Mesendoderm (in vitro differentiated cells): ENCODE data around the gene NPIPB8. TPM values are rescaled to one million over a fixed set of nuclear protein-coding genes. Genes with fewer than 3 reads are reported as not detected.
"Not testable (repeated sequence)": the region's sequence is repeated elsewhere in the genome, so short reads cannot be mapped to it uniquely, and the experiment has no call there.

Experiments
- DNase-seq: peaks from one replicate; pipeline ENCODE4 v3.0.0; 2013
- H2AK5ac ChIP-seq: 2 replicates; pipeline ENCODE4 v1.6.1; 2013; ENCODE audit warnings: low read length, inconsistent platforms
- H2BK120ac ChIP-seq: 2 replicates; pipeline ENCODE4 v1.6.1; 2013; ENCODE audit warnings: low read depth, mild to moderate bottlenecking, low read length, moderate library complexity, mixed read lengths
- H2BK15ac ChIP-seq: replicated peaks from 2 replicates; pipeline ENCODE4 v1.6.1; 2013; ENCODE audit warnings: low read depth, mild to moderate bottlenecking, moderate library complexity
- H2BK5ac ChIP-seq: 2 replicates; pipeline ENCODE4 v1.6.1; 2013; ENCODE audit warnings: low read length, inconsistent platforms
- H3K18ac ChIP-seq: 2 replicates; pipeline ENCODE4 v1.6.1; 2013; ENCODE audit warnings: mild to moderate bottlenecking, low read length, mixed read lengths
- H3K23ac ChIP-seq: one replicate; pipeline ENCODE4 v1.6.1; 2013; ENCODE audit warnings: low read length
- H3K27ac ChIP-seq: 2 replicates; pipeline ENCODE4 v1.5.1; 2013; ENCODE audit warnings: low read depth, mild to moderate bottlenecking, inconsistent platforms, low read length, moderate library complexity
- H3K27me3 ChIP-seq: 2 replicates; pipeline ENCODE4 v1.6.1; 2013; ENCODE audit warnings: low read length, control low read depth, mild to moderate bottlenecking, inconsistent platforms; ENCODE audit not compliant: insufficient read depth, poor library complexity
- H3K36me3 ChIP-seq: 2 replicates; pipeline ENCODE4 v1.6.1; 2013; ENCODE audit warnings: low read length, inconsistent platforms; ENCODE audit not compliant: control insufficient read depth, insufficient read depth
- H3K4ac ChIP-seq: one replicate; pipeline ENCODE4 v1.6.1; 2013; ENCODE audit warnings: low read depth, mild to moderate bottlenecking, low read length, moderate library complexity
- H3K4me1 ChIP-seq: 2 replicates; pipeline ENCODE4 v1.6.1; 2013; ENCODE audit warnings: low read depth, low read length, inconsistent platforms; ENCODE audit not compliant: control insufficient read depth
- H3K4me2 ChIP-seq: 2 replicates; pipeline ENCODE4 v1.6.1; 2013; ENCODE audit warnings: low read length
- H3K4me3 ChIP-seq: 2 replicates; pipeline ENCODE4 v1.5.1; 2013; ENCODE audit warnings: mild to moderate bottlenecking, low read length
- H3K56ac ChIP-seq: one replicate; pipeline ENCODE4 v1.6.1; 2013; ENCODE audit warnings: low read length
- H3K79me1 ChIP-seq: 2 replicates; pipeline ENCODE4 v1.6.1; 2013; ENCODE audit warnings: low read length, inconsistent platforms
- H3K79me2 ChIP-seq: 2 replicates; pipeline ENCODE4 v1.6.1; 2013; ENCODE audit warnings: mild to moderate bottlenecking, low read length; ENCODE audit not compliant: control insufficient read depth, insufficient read depth
- H3K9ac ChIP-seq: 2 replicates; pipeline ENCODE4 v1.6.1; 2013; ENCODE audit warnings: low read length, inconsistent platforms
- H4K5ac ChIP-seq: one replicate; pipeline ENCODE4 v1.6.1; 2013; ENCODE audit warnings: low read length
- H4K8ac ChIP-seq: one replicate; pipeline ENCODE4 v1.6.1; 2013; ENCODE audit warnings: low read depth, mild to moderate bottlenecking, control low read depth, low read length, moderate library complexity
- WGBS: extraction: QIAGEN DNeasy Blood & Tissue Kit; methylation state at CpG from one replicate; pipeline ENCODE4 v1.1.7; 2013; ENCODE audit warnings: low lambda C conversion rate, missing lambda C conversion rate; ENCODE audit not compliant: insufficient coverage; ENCODE audit errors: extremely low coverage; 5-methylcytosine and 5-hydroxymethylcytosine counted together
- polyA plus RNA-seq, 2 experiments: library from polyadenylated mRNA; stranded (reverse); fragments of 200-250 nt; gene quantifications; one replicate each; pipeline ENCODE4 v1.2.3, GENCODE V29; 2013

Gene NPIPB8
- polyA plus RNA-seq (2013, experiment 1 of 2), result 0.01 TPM
- polyA plus RNA-seq (2013, experiment 2 of 2), result not detected

DNA sequence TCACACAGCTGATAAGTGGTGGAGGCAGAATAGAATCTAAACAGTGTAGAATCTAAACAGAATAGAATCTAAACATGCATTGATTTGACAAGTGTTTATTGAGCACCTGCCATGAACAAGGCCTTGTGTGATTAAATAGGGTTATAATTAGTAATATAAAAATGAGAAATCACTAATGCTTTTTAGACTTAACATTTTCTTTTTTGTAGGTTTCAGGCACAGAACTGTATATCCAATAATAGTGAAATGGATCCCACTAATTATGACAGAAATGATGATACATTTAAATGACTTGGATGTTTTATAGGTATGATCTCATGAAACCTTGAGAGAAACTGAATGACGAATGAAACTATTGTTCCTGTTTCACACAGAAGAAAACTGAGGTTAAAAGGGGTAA is at the start of gene NPIPB8:
NPIPB8 (plus strand) TSS at position 301 of the 400 bp plus-strand sequence. CDS start 296 bp downstream, outside the sequence.
- H3K36me3 ChIP-seq, H3K4ac ChIP-seq, H2BK5ac ChIP-seq, H2AK5ac ChIP-seq, H3K4me2 ChIP-seq, H3K79me2 ChIP-seq, H3K23ac ChIP-seq, H3K27me3 ChIP-seq, DNase-seq, H3K18ac ChIP-seq, H3K4me1 ChIP-seq, H2BK15ac ChIP-seq, H3K27ac ChIP-seq, H3K79me1 ChIP-seq, H3K4me3 ChIP-seq, H3K9ac ChIP-seq, H4K5ac ChIP-seq, H4K8ac ChIP-seq, H3K56ac ChIP-seq, H2BK120ac ChIP-seq: not testable (repeated sequence)
- WGBS, result no CpG with 5 or more reads among the region's 1 CpG

DNA sequence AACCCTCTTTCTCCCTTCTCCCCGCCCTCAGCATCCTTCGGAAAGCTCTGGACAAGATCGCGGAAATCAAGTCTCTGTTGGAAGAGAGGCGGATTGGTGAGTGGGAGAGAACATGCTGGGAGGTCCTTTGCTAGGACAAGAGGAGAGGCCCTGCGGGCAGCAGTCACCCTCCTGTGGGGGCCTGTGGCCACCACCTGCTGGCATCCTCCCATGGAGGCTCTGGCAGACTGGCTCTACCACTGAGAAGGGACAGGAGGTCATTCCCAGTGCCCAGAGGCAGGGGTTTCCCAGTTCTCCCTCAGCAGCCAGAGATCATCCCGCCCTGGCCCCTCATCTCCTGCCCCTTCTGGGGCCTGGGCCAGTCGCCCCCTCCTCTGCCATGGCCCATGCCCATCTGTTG is 48.8 kb upstream of the NPIPB8 start:
- Histone ChIP-seq H3K79me2 (no peaks in the 10 kb centered on the region), H2BK120ac (no peak overlapping the region), H3K23ac (no peak overlapping the region), H3K56ac (no peak overlapping the region), H3K9ac (no peak overlapping the region), H3K4me1 (no peaks in the 10 kb centered on the region), H2AK5ac (no peak overlapping the region), H3K18ac (no peak overlapping the region), H3K4ac (no peak overlapping the region), H3K27ac (no peak overlapping the region), H2BK15ac (no peak overlapping the region), H3K27me3 (no peaks in the 10 kb centered on the region), H4K5ac (no peak overlapping the region), H4K8ac (no peak overlapping the region), H3K4me2 (no peak overlapping the region), H2BK5ac (no peak overlapping the region), H3K79me1 (no peaks in the 10 kb centered on the region), H3K36me3 (no peaks in the 10 kb centered on the region), H3K4me3 (no peak overlapping the region)
- DNase-seq, result no peak
- WGBS, result no CpG with 5 or more reads among the region's 8 CpGs

DNA sequence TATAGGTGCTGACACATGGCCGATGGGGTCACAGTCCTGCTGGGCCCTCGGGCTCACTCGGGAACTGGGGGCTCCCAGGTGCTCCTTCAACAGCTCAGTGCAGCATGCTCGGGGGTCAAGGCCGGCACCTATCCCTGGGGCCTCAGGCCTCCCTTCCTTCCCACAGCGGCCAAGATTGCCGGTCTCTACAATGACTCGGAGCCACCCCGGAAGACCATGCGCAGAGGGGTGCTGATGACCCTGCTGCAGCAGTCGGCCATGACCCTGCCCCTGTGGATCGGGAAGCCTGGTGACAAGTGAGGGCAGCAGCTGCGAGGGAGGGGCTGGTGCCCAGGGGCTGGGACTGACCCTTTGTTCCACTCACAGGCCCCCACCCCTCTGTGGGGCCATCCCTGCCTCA is 47.9 kb upstream of the NPIPB8 start:
- Histone ChIP-seq H2AK5ac (no peak overlapping the region), H3K23ac (no peak overlapping the region), H3K4me3 (no peak overlapping the region), H3K4me2 (no peak overlapping the region), H3K27ac (no peak overlapping the region), H3K9ac (no peak overlapping the region), H3K79me2 (no peaks in the 10 kb centered on the region), H3K4me1 (no peaks in the 10 kb centered on the region), H3K4ac (no peak overlapping the region), H3K18ac (no peak overlapping the region), H4K5ac (no peak overlapping the region), H2BK120ac (no peak overlapping the region), H2BK5ac (no peak overlapping the region), H3K56ac (no peak overlapping the region), H2BK15ac (no peak overlapping the region), H3K27me3 (no peaks in the 10 kb centered on the region), H3K79me1 (no peaks in the 10 kb centered on the region), H3K36me3 (no peaks in the 10 kb centered on the region), H4K8ac (no peak overlapping the region)
- DNase-seq, result no peak
- no CpG with 5 or more reads among the region's 13 CpGs for WGBS

DNA sequence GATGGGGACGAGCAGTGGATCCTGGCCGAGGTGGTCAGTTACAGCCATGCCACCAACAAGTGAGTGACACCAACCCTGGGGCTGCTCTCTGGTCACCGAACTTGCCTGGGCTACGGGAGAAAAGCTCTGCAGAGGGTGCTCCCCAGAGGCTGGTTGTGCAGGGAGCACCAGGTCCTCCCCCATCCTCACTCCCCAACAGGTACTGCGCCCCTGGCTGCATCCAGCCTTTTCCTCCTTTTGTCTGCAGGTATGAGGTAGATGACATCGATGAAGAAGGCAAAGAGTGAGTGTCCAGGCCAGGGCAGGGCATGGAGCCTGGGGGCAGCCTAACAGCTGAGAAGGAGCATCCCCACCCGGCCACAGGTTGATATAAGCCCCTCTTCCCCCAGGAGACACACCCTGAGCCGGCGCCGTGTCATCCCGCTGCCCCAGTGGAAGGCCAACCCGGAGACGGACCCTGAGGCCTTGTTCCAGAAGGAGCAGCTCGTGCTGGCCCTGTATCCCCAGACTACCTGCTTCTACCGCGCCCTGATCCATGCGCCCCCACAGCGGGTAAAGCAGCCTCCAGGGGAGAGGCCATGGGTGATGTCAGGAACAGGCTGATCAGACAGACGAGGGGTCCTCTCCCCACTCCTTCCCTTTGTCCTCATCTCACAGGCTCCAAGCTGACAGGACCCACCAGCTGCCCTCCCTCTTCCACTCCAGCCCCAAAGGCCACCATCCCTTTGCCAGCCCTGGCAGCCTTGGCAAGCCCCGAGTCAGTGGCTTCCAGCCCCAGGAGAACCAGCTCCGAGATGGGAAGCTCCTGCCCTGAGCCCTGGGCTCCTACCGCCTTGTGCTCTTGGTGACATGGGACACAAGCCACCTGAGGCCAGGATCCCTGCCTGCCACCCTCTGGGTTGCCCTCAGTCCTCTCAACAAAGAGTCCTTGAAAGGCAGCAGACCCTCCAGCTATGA is 47.2 kb upstream of the NPIPB8 start:
- WGBS, result no CpG with 5 or more reads among the region's 22 CpGs
- no peak overlapping the region for H2BK120ac ChIP-seq
- H3K18ac ChIP-seq, result no peak overlapping the region

DNA sequence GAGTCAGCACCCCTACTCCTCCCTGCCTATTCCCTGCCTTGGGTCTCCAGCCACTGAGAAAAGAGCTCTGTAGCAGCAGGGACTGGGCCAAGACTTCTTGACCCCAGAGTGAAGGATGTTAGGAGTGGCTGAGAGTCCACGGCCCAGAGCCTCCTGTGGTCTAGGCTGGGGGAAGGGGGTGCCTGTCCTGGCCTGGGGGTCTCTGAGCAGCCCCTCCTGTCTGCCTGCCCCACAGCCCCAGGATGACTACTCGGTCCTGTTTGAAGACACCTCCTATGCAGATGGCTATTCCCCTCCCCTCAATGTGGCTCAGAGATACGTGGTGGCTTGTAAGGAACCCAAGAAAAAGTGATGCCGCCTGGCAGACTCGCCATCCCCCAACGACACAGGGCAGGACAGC is 46.5 kb upstream of the NPIPB8 start:
- Histone ChIP-seq H3K79me2 (no peaks in the 10 kb centered on the region), H3K9ac (no peak overlapping the region), H3K4ac (no peak overlapping the region), H3K27me3 (no peaks in the 10 kb centered on the region), H3K56ac (no peak overlapping the region), H3K4me3 (no peak overlapping the region), H3K36me3 (no peaks in the 10 kb centered on the region), H3K27ac (no peak overlapping the region), H2BK5ac (no peak overlapping the region), H4K8ac (no peak overlapping the region), H3K4me2 (no peak overlapping the region), H2BK120ac (no peak overlapping the region), H3K79me1 (no peaks in the 10 kb centered on the region), H3K18ac (no peak overlapping the region), H3K4me1 (no peaks in the 10 kb centered on the region), H2BK15ac (no peak overlapping the region), H2AK5ac (no peak overlapping the region), H4K5ac (no peak overlapping the region), H3K23ac (no peak overlapping the region)
- no peak for DNase-seq
- WGBS, result no CpG with 5 or more reads among the region's 6 CpGs

More for the DNA sequence above, 47.2 kb upstream of the NPIPB8 start:
- Histone ChIP-seq H2BK15ac (no peak overlapping the region), H3K27ac (no peak overlapping the region), H3K36me3 (no peaks in the 10 kb centered on the region), H4K5ac (no peak overlapping the region), H4K8ac (no peak overlapping the region), H3K79me2 (no peaks in the 10 kb centered on the region), H3K23ac (no peak overlapping the region), H3K27me3 (no peaks in the 10 kb centered on the region), H3K56ac (no peak overlapping the region), H3K4me3 (no peak overlapping the region), H3K4me2 (no peak overlapping the region), H2AK5ac (no peak overlapping the region), H2BK5ac (no peak overlapping the region), H3K4ac (no peak overlapping the region), H3K9ac (no peak overlapping the region), H3K4me1 (no peaks in the 10 kb centered on the region), H3K79me1 (no peaks in the 10 kb centered on the region)
- no peak for DNase-seq
